ENCODE data around the gene AKIRIN2. TPM values are rescaled to one million over a fixed set of nuclear protein-coding genes. Genes with fewer than 3 reads are reported as not detected.

AKIRIN2 gene
- polyA plus RNA-seq, 3 donors from 2014 or later: 35.6 to 53.8 (median 42.0) TPM

- H3K4me1 Mint-ChIP-seq: peaks cover 13 to 27% of the 10 kb centered on the region in 2 donors
- H3K4me3 Mint-ChIP-seq: no peak overlapping the region
- H3K27me3 Mint-ChIP-seq (ENCODE audit: low read depth in 3 of 3): peaks cover 0 to 3% (median 0%) of the 10 kb centered on the region in 3 donors
- no peak overlapping the region for H3K27ac Mint-ChIP-seq
- no peak for DNase-seq
- no peaks in the 10 kb centered on the region for H3K9me3 Mint-ChIP-seq
- peaks cover 0 to 13% (median 3%) of the 10 kb centered on the region in 3 donors for H3K36me3 Mint-ChIP-seq
These were observed 33.0 kb downstream of the AKIRIN2 start for GRCh38 chr6:87669051-87669450.

GRCh38 chr6:87668013-87668412 lies 34.0 kb downstream of the AKIRIN2 start:
- Mint-ChIP-seq H3K4me3 (no peak overlapping the region), H3K27ac (no peak overlapping the region), H3K27me3 (ENCODE audit: low read depth in 3 of 3) (no peaks in the 10 kb centered on the region), H3K4me1 (peaks cover 13 to 27% of the 10 kb centered on the region in 2 donors), H3K36me3 (peaks cover 5 to 17% (median 8%) of the 10 kb centered on the region in 3 donors), H3K9me3 (no peaks in the 10 kb centered on the region)
- no peak for DNase-seq

- H3K27me3 Mint-ChIP-seq (ENCODE audit: low read depth in 3 of 3): no peaks in the 10 kb centered on the region
- peaks cover 13 to 27% of the 10 kb centered on the region in 2 donors for H3K4me1 Mint-ChIP-seq
- H3K9me3 Mint-ChIP-seq: no peaks in the 10 kb centered on the region
- H3K36me3 Mint-ChIP-seq: peaks cover 5 to 15% (median 8%) of the 10 kb centered on the region in 3 donors
- H3K4me3 Mint-ChIP-seq: no peak overlapping the region
- no peak for DNase-seq
- peak overlapping the region in 1 of 6 donors; percentile 24 for H3K27ac Mint-ChIP-seq
These were observed 35.0 kb downstream of the AKIRIN2 start for GRCh38 chr6:87667032-87667431.

DNA sequence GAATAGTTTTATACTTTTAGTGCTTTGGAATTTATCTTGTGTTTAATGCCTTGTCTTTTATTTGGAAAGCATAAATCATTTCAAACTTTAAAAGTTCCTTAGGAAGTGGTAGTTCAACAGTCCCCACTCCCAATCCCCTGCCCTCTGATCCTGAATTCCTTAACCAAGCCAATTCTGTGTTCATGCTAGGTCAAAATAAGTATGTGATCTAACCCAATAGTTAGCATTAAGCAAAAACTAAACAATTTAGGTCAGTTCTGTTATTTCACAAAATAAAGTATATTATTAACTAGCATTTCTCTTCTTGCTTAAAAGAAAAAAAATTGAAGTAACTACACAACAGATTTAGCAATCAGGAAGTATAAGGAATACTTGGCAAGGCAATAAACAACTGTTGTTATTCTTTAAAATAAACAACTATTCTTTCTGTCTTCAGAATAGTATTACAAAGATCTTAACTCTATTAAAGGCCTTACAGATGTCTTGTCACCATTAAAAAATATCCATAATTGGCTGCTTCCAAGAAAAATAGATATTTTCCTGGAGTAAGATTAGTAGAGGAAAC lies 37.0 kb downstream of the AKIRIN2 start:
- Mint-ChIP-seq H3K9me3 (no peaks in the 10 kb centered on the region), H3K36me3 (peaks cover 5 to 10% (median 8%) of the 10 kb centered on the region in 3 donors), H3K27me3 (ENCODE audit: low read depth in 3 of 3) (no peaks in the 10 kb centered on the region), H3K4me1 (peaks cover 0 to 7% of the 10 kb centered on the region in 2 donors), H3K27ac (peak overlapping the region in 1 of 6 donors; percentile 10), H3K4me3 (no peak overlapping the region)
- DNase-seq: no peak

DNA sequence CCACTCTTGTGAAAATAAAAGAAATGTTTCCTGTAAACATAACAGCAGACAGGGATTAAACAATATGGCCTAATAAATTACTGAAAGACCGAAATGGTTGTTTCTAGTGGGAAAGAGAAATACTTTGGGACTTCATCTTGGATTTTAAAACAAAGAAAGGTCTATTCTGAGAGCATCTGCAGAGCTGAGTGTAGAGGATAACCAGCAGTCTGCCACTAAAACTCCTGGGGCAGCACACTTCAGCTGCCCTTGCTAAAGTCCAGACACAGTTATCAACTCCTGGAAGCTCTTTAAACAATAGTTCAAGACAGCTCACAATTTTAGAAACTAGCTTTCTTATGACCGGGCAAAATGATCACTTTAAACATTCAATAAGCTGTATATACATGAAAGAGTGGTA lies 38.6 kb downstream of the AKIRIN2 start:
- DNase-seq: no peak
- Mint-ChIP-seq H3K4me1 (no peaks in the 10 kb centered on the region), H3K36me3 (peaks cover 5 to 16% (median 12%) of the 10 kb centered on the region in 3 donors), H3K27ac (peak overlapping the region in 1 of 6 donors; percentile 10), H3K27me3 (ENCODE audit: low read depth in 3 of 3) (no peaks in the 10 kb centered on the region), H3K9me3 (no peaks in the 10 kb centered on the region), H3K4me3 (no peak overlapping the region)

GRCh38 chr6:87661503-87661902 lies 40.5 kb downstream of the AKIRIN2 start:
- Mint-ChIP-seq H3K4me1 (no peaks in the 10 kb centered on the region), H3K27me3 (ENCODE audit: low read depth in 3 of 3) (no peaks in the 10 kb centered on the region), H3K4me3 (no peak overlapping the region), H3K9me3 (no peaks in the 10 kb centered on the region), H3K36me3 (peaks cover 13 to 28% (median 23%) of the 10 kb centered on the region in 3 donors), H3K27ac (no peak overlapping the region)
- no peak for DNase-seq

- no peak overlapping the region for H3K4me3 Mint-ChIP-seq
- H3K36me3 Mint-ChIP-seq: peaks cover 13 to 28% (median 23%) of the 10 kb centered on the region in 3 donors
- no peak for DNase-seq
- no peak overlapping the region for H3K27ac Mint-ChIP-seq
- no peaks in the 10 kb centered on the region for H3K9me3 Mint-ChIP-seq
- H3K4me1 Mint-ChIP-seq: no peaks in the 10 kb centered on the region
- no peaks in the 10 kb centered on the region for H3K27me3 Mint-ChIP-seq (ENCODE audit: low read depth in 3 of 3)
These were observed 41.0 kb downstream of the AKIRIN2 start for GRCh38 chr6:87661016-87661415.

DNA sequence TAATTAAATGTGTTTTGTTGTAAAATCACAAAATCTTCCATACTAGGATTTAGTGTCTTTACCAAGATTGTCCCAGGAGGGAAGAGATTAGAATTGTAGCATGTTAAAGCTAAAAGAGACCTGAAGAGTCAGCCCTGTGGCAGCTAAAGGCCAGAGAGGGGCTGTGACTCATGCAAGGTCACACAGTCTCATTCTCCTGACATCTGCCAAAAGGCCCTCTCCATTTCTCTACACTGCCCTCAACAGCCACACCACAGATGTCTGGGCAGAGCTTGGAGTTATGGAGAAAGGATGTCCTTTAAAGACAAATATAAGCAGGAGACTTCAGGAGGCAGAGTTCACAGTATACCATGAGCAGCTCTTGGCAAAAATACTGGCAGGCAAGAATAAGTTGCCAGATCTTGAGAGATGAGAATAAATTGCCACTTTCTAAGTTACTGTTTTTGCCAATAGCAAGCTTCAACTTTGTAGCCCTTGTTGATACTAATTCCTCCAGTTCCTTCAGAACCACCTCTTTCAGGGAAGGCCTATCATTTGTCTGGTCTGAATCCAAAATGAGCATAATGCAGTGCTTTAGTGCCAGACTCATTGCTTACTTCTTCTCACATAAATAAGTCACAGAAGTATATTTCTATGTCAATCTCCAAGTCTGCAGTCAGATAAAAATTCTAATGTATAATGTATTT lies 41.7 kb downstream of the AKIRIN2 start:
- Mint-ChIP-seq H3K4me3 (no peak overlapping the region), H3K27ac (peak overlapping the region in 1 of 6 donors; percentile 34), H3K36me3 (peaks cover 13 to 28% (median 24%) of the 10 kb centered on the region in 3 donors), H3K9me3 (no peaks in the 10 kb centered on the region), H3K27me3 (ENCODE audit: low read depth in 3 of 3) (no peaks in the 10 kb centered on the region), H3K4me1 (no peaks in the 10 kb centered on the region)
- DNase-seq: no peak

DNA sequence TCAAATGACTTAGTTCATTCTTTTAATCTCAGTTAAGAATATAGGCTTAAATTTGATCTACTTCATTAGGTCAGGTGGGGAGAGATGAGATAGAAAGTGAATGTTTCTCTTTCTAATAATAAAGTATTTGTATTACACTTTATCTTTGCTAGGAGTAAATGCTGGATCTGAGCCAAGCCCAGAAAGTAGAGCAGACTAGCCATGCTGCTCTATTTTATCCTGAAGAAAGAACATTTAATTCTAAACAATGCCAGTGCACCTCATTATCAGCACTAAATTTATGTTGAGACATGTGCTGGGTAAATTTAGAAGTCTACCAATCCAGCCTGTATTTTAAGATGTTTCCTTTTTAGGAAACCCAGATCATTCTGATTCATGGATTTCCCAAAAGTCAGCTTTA lies 43.5 kb downstream of the AKIRIN2 start:
- Mint-ChIP-seq H3K27ac (peak overlapping the region in 1 of 6 donors; percentile 40), H3K4me1 (no peaks in the 10 kb centered on the region), H3K4me3 (no peak overlapping the region), H3K27me3 (ENCODE audit: low read depth in 3 of 3) (no peaks in the 10 kb centered on the region), H3K9me3 (no peaks in the 10 kb centered on the region), H3K36me3 (peaks cover 17 to 40% (median 29%) of the 10 kb centered on the region in 3 donors)
- DNase-seq: no peak

DNA sequence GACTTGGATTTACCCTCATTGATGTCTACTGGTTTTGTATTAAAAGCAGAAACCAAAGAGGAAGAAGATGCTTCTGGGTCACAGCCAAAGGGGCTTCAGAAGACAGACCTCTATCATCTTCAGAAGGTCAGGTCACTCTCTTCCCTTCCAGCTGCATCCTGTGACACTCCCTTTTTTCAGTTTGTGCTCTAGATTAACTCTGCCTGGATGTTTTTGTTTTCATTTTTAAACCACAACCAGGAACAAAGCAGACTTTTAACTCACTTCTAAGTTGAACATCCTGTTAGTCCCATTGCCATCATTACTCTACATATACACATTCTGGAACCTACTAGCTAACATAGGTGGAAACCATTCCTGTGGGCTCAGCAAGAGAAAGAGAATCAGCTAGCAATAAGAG lies 45.2 kb downstream of the AKIRIN2 start:
- peaks cover 0 to 7% of the 10 kb centered on the region in 2 donors for H3K4me1 Mint-ChIP-seq
- H3K36me3 Mint-ChIP-seq: peaks cover 15 to 45% (median 32%) of the 10 kb centered on the region in 3 donors
- no peak overlapping the region for H3K4me3 Mint-ChIP-seq

DNA sequence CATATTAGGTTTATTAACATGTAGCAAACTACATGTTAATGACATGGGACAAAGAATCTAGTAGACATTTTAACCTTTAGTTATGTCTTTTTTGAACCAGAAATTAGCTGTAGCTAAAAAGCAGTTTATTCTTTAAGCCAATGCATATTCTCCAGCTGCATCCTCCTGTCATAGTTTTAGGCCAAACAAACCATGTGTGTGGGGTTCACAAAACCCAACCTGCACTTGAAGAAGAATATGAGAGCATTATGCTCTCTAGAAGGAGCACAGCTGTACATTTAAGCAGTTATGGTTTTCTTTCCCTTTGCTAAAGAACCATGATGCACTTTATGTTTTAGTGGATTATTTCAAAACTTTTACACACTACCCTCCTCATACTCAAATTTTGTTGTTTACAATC lies 46.2 kb downstream of the AKIRIN2 start:
- no peak overlapping the region for H3K4me3 Mint-ChIP-seq
- H3K27ac Mint-ChIP-seq: no peak overlapping the region
- H3K36me3 Mint-ChIP-seq: peaks cover 20 to 50% (median 36%) of the 10 kb centered on the region in 3 donors
- no peaks in the 10 kb centered on the region for H3K9me3 Mint-ChIP-seq
- no peak for DNase-seq
- H3K27me3 Mint-ChIP-seq (ENCODE audit: low read depth in 3 of 3): no peaks in the 10 kb centered on the region
- H3K4me1 Mint-ChIP-seq: peaks cover 0 to 7% of the 10 kb centered on the region in 2 donors

More for the DNA sequence above, 45.2 kb downstream of the AKIRIN2 start:
- H3K9me3 Mint-ChIP-seq: no peaks in the 10 kb centered on the region
- H3K27me3 Mint-ChIP-seq (ENCODE audit: low read depth in 3 of 3): no peaks in the 10 kb centered on the region
- no peak overlapping the region for H3K27ac Mint-ChIP-seq
- no peak for DNase-seq

DNA sequence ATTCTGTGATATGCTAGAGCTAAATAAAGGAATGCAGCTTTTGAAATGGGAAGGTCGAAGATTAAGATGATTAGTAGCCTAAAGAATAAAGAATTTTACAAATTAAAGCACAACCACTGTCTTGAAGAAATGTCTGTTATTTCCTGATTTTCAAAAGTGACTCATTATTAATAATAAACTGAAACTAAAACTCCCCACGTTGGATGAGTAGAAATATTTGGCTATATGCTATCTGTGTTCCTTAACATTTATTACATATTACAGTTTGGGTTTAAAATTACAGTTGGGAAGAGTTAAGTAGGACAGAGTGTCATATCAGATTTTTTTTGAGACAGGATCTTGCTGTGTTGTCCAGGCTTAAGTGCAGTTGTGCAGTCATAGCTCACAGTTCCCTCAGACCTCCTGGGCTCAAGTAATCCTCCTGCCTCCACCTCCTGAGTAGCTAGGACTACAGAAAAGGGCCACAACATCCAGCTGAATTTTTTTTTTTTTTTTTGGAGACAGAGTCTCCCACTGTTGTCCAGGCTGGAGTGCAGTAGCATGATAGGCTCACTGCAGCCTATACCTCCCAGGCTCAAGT lies 47.1 kb downstream of the AKIRIN2 start:
- DNase-seq: no peak
- no peak overlapping the region for H3K4me3 Mint-ChIP-seq
- H3K27ac Mint-ChIP-seq: peak overlapping the region in 1 of 6 donors; percentile 11
- no peaks in the 10 kb centered on the region for H3K9me3 Mint-ChIP-seq
- peaks cover 0 to 7% of the 10 kb centered on the region in 2 donors for H3K4me1 Mint-ChIP-seq
- no peaks in the 10 kb centered on the region for H3K27me3 Mint-ChIP-seq (ENCODE audit: low read depth in 3 of 3)
- peaks cover 20 to 52% (median 36%) of the 10 kb centered on the region in 3 donors for H3K36me3 Mint-ChIP-seq

- DNase-seq: no peak
- H3K27ac Mint-ChIP-seq: peak overlapping the region in 1 of 6 donors; percentile 40
- peaks cover 0 to 7% of the 10 kb centered on the region in 2 donors for H3K4me1 Mint-ChIP-seq
- H3K36me3 Mint-ChIP-seq: peaks cover 21 to 50% (median 36%) of the 10 kb centered on the region in 3 donors
- no peak overlapping the region for H3K4me3 Mint-ChIP-seq
- no peaks in the 10 kb centered on the region for H3K9me3 Mint-ChIP-seq
- H3K27me3 Mint-ChIP-seq (ENCODE audit: low read depth in 3 of 3): no peaks in the 10 kb centered on the region
These were observed 47.9 kb downstream of the AKIRIN2 start for GRCh38 chr6:87654122-87654521.
